NCI-H146 (cell line): Measurements from ENCODE around the gene OTUD3.
"Not testable (repeated sequence)": the region's sequence is repeated elsewhere in the genome, so short reads cannot be mapped to it uniquely, and the experiment has no call there.

ENCODE experiments used
- DNase-seq: peaks from one replicate; lab custom pipeline; 2025; lab: John Stamatoyannopoulos, UW

OTUD3 gene

GRCh38 chr1:19869453-19869852, 12.7 kb upstream of the OTUD3 start:
- not testable (repeated sequence) for DNase-seq

- DNase-seq = no peak
Observed at GRCh38 chr1:19869929-19870328, 12.3 kb upstream of the OTUD3 start.

- peak; percentile 93 for DNase-seq
Observed at GRCh38 chr1:19872190-19872589, 10.0 kb upstream of the OTUD3 start.

DNA sequence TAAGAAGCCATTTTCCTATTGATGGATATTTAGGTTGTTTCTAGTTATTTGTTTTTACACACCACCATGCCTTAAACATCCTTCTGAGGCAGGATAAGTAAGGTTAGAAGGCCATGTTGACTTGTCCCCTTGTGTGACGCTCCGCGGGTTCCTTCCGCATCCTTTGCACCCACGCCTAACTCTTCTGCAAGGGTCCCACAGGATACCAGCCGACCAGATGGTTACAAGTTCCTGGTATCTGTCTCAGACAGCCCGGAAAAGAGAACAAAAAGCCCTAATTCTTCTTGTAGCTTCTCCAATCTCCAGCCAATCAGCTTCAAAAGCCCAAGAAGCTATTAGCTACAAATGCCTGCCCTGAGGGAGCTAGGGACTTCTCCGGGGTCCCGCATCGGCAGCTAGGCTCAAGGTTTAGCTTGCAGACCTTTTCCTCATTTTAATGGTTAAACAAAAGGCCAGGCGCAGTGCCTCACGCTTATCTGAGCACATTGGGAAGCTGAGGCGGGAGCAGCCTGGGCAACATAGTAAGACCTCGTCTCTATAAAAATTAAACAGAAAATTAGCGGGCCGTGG, 4.9 kb upstream of the OTUD3 start:
- DNase-seq = no peak

DNA sequence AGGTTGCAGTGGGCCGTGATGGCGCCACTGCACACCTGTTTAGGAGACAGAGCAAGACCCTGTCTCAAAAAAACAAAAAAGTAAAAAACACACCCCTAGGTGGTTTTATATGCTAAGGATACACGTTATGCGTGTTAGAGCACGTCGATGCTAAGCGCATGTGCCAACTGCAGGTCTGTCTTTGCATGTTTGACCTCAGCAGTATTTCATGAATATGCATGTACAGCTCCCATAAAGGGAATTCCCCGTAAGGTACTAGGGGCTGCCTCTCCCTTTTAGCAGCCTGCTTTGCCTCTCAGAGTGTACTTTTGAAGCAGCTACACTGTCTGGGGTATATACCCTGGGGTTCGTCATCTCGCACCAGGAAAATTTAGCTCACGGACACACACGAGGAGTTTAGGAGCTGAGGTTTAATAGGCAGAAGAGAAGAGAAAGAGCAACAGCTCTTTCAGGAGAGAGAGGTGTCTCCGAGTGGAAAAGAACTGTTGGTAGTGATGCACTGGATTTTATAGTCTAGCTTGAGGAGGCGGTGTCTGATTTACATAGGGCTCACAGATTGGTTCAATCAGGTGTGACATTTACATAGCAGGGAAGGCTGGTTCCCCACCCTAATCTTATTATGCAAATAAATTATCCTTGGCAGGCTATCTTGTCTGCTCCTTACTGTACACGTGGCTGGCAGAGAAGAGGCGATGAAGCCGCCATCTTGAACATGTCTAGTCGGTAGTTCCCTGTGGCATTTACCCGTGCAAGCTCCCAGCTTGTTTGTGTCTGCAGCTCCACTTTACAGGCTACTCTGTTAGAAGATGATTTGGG, 4.2 kb upstream of the OTUD3 start:
- peak; percentile 74 for DNase-seq

GRCh38 chr1:19878637-19878985, 3.6 kb upstream of the OTUD3 start:
- no peak for DNase-seq

DNA sequence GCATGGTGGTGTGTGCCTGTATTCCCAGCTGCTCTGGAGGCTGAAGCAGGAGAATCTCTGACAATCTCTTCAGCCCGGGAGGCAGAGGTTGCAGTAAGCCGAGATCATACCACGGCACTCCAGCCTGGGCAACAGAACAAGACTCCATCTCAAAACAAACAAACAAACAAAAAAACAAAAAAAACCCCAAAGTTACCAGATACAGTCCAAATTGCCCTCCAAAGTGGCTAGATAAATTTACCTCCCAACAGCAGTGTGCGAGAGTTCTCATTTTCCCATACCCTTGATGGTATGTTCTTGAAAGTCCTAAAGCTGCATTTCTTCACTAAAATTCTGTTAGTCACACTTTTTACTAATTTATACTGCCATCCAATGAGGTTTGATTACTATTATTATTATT, 3.0 kb upstream of the OTUD3 start:
- no peak for DNase-seq

DNA sequence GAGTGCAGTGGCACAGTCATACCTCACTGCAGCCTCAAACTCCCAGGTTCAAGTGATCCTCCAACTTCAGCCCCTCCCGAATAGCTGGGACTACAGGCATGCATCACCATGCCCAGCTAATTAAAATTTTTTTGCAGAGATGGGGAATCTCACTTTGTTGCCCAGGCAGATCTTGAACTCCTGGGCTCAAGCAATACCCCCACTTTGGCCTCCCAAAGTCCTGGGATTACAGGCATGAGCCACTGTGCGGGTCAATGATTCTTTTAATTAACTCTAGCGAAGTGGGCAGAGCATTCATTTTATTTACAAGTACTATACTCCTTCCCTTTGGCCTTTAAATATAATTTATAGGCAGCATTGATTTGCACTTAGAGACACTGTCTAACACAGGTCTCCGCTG, 2.5 kb upstream of the OTUD3 start:
- no peak for DNase-seq

- DNase-seq = not testable (repeated sequence)
Observed at GRCh38 chr1:19880841-19881240, 1.4 kb upstream of the OTUD3 start.

DNA sequence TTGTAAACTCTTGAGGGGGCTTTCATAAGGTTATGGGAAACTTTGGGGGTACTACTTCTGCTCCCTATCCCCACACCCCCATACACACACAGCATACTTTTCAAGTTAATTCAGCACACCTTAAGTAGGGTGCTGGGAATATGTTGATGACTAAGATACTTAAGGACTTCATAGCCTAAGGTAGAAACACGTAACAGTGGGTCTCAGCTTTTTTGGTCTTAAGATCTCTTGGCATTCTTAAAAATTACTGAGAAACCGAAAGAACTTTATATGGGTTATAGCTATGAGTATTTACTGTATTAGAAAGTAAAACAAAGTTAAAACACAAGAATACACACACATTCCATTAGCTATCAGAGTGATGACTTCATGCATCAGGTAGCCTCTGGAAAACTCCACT, 2.1 kb downstream of the OTUD3 start:
- DNase-seq = no peak

GRCh38 chr1:19885821-19886220, 3.6 kb downstream of the OTUD3 start:
- DNase-seq = no peak

DNA sequence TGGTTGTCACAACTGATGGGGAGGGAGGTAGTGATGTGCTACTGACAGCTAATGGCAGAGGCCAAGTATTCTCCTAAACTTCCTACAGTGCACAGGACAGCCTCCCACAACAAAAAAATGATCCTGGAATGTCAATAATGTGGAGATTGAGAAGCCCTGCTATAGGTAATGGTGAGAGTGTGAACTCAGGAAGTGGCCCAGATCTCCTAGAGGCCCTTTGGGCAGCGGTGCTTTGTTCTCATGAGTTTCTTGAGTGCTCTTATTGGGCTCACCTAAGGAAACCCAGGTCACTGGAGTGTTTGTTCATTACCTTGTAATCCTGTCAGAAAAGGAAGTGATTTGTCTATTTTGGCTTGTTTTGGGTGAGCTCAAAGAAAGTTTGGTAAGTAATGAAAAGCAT, 5.9 kb downstream of the OTUD3 start:
- no peak for DNase-seq

GRCh38 chr1:19889656-19890055, 7.5 kb downstream of the OTUD3 start:
- DNase-seq = no peak

DNA sequence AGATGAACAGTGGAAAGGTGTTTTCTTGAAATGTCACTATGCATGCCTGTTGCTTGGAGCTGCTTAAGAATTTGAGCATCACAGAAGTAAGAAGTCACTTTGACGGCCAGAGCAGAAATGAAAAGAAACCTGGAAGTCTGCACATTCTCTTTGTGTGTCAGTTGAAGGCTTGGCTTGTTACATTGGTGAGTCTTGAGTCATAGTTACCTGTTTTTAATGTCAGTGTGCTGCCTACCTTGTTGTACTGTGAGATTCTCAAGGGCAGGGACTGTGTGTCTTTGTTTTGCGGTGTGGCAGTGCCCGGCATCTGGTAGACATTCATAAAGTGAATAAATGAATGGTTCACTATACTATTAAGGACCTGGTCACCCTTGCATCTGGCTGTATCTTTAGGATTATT, 9.9 kb downstream of the OTUD3 start:
- no peak for DNase-seq

- DNase-seq = no peak
Observed at GRCh38 chr1:19892628-19893168, 10.5 kb downstream of the OTUD3 start.

DNA sequence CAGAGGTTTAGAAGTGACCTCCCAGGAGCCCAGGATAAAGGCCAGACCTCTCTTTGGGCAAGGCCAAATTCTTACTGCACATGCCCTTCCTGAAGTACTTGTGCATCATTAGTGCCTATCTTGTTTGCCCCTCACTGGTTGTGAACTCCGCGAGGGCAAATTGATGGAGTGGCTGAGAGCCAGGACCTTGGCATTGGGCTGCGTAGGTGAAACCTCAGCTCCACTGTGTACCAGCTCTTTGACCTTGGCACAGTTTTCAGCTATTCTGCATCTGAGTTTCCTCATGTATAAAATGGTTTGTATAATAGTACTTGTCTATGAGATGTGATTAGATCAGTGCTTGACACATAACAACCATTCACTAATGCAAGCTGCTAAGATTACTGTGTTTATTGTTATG, 11.5 kb downstream of the OTUD3 start:
- no peak for DNase-seq

GRCh38 chr1:19894218-19894617, 12.0 kb downstream of the OTUD3 start:
- no peak for DNase-seq

DNA sequence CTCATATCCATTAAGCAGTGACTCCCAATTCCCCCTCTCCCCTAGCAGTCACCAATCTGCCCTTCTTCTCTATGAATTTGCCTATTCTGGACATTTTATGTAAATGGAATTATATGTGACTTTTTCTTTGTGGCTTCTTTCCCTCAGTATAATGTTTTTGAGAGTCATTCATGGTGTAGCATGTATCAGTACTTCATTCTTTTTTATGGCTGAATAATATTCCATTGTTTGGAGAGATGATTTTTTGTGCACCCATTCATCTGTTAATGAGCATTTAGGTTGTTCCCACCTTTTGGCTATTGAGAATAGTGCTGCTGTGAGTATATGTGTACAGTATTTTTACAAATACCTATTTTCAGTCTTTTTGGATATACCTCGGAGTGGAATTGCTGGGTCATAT, 19.5 kb downstream of the OTUD3 start:
- no peak for DNase-seq

DNA sequence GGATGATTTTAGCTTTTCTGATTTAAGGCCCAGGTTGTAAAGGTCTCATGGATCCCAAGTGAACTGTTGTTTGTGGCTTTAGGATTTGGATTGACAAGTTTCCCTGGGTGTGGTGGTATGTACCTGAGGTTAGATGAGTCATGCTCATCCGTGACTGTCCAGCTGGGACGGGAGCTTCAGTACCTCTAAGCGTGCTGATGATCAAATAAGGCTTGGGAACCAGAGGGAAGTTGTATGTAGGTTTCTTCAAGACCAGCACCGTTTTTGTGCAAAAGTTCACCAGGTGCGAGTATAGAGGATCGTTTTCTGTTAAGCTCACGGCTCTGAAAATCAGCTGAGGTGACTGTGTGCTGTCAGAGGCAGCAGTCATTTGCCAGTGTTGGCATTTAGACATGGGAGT, 21.4 kb downstream of the OTUD3 start:
- no peak for DNase-seq

DNA sequence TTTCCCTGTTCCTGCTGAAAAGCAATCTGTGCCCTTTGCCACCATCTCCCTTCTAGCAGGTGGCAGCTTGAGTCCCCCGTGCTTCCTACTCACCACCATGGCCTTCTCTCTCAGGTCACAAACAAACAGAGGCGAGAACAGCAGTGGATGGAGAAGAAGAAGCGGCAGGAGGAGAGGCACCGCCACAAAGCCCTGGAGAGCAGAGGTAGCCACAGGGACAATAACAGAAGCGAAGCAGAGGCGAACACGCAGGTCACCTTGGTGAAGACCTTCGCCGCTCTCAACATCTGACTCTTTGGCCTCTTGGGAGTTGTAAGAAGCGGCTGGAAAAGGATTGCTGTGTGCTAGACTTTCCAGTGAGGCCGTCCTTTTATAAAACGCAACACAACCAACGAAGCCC, 25.3 kb downstream of the OTUD3 start:
- no peak for DNase-seq

DNA sequence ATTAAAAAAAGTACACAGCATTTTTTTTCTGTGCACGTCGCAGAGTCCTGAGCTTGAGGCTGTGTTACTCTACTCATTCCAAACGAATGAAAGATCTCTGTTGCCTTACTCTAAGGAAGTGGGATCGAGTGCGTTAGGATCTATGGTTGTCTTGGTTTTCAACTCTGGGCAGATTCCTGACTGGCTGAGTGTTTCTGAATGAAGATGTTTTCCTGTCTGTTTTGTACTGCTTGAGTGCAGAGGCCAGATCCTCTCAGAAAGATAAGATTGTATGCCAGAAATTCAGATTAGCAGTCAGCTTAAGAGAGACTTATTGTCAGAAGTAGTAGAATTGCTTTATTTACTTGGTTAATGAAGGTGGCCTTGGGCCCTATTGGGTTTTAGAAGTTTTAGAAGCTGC, 27.2 kb downstream of the OTUD3 start:
- DNase-seq = no peak

GRCh38 chr1:19909971-19910370, 27.8 kb downstream of the OTUD3 start:
- no peak for DNase-seq

DNA sequence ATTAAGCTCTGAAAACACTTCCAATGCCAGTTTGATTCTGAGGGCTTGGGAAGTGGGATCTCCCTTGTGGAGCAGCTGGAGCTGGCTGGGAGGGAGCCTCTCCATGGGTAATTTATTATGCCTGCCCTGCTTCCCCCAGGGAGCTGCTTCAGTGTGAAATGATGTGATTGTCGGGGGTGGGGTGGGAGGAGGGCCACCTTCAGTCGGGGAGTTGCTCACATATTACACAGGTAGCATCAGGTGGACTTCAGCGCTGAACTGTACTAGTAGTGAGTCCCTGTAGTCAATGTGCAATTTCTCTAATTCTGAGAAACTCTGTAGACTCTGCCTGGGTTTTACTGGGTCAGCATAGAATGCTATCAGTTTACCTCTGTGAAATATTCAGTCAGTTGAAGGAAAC, 28.5 kb downstream of the OTUD3 start:
- no peak for DNase-seq

DNA sequence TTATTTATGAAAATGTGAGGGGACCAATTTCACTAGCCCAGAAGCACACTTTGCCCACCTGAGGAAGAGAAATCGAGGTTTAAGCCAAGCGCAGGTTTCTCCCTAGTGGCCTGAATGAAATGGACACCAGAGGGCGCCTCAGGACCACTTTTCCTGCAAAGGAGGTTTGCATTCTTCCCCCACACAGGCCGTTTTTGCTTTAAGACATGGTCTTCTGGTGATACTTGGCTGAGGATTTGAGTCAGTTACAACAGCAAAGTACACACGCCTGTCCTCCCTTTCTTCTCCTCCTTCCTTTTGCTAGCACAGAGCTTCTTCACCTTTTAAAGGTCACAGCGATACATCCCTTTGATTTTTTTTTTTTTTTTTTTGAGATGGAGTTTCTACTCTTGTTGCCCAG, 35.9 kb downstream of the OTUD3 start:
- peak; percentile 52 for DNase-seq
